NCI-H774 (cell line): ENCODE results near the gene PWP1.
"Not testable (repeated sequence)": the region's sequence is repeated elsewhere in the genome, so short reads cannot be mapped to it uniquely, and the experiment has no call there.

Source experiments
- DNase-seq: peaks from one replicate; lab custom pipeline; 2025; lab: John Stamatoyannopoulos, UW

Gene PWP1

GRCh38 chr12:107668320-107669098, 17.1 kb upstream of the PWP1 start:
- DNase-seq = no peak

GRCh38 chr12:107669946-107670345, 15.7 kb upstream of the PWP1 start:
- no peak for DNase-seq

GRCh38 chr12:107670999-107671643, 14.5 kb upstream of the PWP1 start:
- DNase-seq = no peak

- DNase-seq = no peak
These were observed 7.9 kb upstream of the PWP1 start for GRCh38 chr12:107677671-107678070.

GRCh38 chr12:107679336-107679735, 6.3 kb upstream of the PWP1 start:
- DNase-seq = no peak

GRCh38 chr12:107681455-107681835, 4.2 kb upstream of the PWP1 start:
- DNase-seq = no peak

- no peak for DNase-seq
These were observed 3.5 kb upstream of the PWP1 start for GRCh38 chr12:107681836-107682820.

GRCh38 chr12:107684029-107684795, 1.4 kb upstream of the PWP1 start:
- no peak for DNase-seq

GRCh38 chr12:107684990-107685359, 624 bp upstream of the PWP1 start:
- peak; percentile 55 for DNase-seq

- not testable (repeated sequence) for DNase-seq
These were observed 10.2 kb downstream of the PWP1 start for GRCh38 chr12:107695772-107696171.

- no peak for DNase-seq
These were observed 16.5 kb downstream of the PWP1 start for GRCh38 chr12:107702106-107702505.

- no peak for DNase-seq
These were observed 18.4 kb downstream of the PWP1 start for GRCh38 chr12:107704041-107704440.

GRCh38 chr12:107705522-107705921, 19.9 kb downstream of the PWP1 start:
- DNase-seq = not testable (repeated sequence)

- no peak for DNase-seq
These were observed 30.2 kb downstream of the PWP1 start for GRCh38 chr12:107715780-107716179.

GRCh38 chr12:107718606-107719005, 33.0 kb downstream of the PWP1 start:
- DNase-seq = no peak

GRCh38 chr12:107727327-107727726, 41.7 kb downstream of the PWP1 start:
- DNase-seq = not testable (repeated sequence)

- not testable (repeated sequence) for DNase-seq
These were observed 42.1 kb downstream of the PWP1 start for GRCh38 chr12:107727742-107728141.

GRCh38 chr12:107730618-107731341, 45.2 kb downstream of the PWP1 start:
- no peak for DNase-seq

GRCh38 chr12:107731366-107731765, 45.8 kb downstream of the PWP1 start:
- no peak for DNase-seq

GRCh38 chr12:107732365-107732764, 46.8 kb downstream of the PWP1 start:
- DNase-seq = no peak

- no peak for DNase-seq
These were observed 48.5 kb downstream of the PWP1 start for GRCh38 chr12:107734139-107734538.
